GM18499 (cell line): ENCODE data around the gene TSHZ1.

Experiments
- ATAC-seq: cut with Tn5 transposase; IDR thresholded peaks from one replicate; pipeline ENCODE4 v1.9.1; 2021; ENCODE audit warnings: moderate number of reproducible peaks; ENCODE audit not compliant: insufficient read depth, unreplicated experiment

The TSHZ1 gene

DNA sequence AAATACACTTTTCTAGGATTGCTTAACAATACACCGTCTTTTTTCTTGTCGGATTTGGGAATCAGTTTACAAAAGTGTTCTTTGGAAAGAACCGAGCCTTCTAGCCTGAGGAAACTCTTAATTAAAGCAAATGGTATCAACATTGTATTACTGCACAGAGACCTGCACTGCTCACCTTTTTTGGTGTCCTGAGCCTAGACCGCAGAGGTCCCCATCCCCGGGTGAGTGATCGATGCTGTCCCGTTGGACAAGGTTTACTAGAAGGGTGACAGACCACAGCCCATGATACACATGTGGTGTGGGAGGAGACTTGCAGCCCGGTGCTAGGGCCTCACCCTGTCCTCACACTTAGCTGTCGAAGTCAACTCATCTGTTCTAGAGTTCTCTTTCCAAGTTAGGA is 55.3 kb downstream of the TSHZ1 start:
- ATAC-seq = no peak

DNA sequence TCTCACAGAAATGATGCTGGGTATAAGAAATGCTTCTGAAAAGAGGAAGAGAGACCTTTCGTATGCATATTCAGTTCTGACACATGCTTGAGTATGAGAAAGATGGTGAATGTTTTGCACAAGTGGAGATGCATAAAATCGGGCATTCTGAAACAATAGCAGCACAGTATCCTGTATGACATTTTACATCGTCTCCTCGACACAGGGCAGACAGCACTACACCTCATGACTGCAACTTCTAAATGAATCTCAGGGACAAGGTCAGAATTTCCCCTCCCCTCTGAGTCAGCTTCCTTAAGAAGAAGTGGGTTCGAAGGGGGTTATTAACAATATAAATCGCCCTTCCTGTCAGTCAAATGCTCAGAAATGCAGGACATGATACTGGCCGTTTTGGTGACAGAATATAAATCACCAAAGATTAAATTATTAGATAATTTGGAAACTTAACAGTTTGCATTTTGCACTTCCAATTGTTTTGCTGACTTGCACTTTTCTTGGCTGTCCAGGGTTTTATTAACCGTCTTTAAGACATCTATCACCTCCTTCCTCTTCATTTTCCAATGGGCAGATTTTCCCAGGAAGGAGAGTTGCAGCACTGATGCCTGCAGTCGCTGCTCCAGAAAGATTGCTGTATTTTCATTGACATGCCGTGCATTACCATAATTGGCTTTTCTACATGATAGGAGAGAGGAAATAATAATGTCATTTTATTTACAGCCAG is 57.2 kb downstream of the TSHZ1 start:
- peak; percentile 95 for ATAC-seq

GRCh38 chr18:75268364-75268646 is 57.7 kb downstream of the TSHZ1 start:
- ATAC-seq = no peak

- no peak for ATAC-seq
These were observed 58.6 kb downstream of the TSHZ1 start for GRCh38 chr18:75269124-75269680.

GRCh38 chr18:75269696-75270095 is 59.1 kb downstream of the TSHZ1 start:
- ATAC-seq = no peak

- no peak for ATAC-seq
These were observed 61.4 kb downstream of the TSHZ1 start for GRCh38 chr18:75271952-75272351.

DNA sequence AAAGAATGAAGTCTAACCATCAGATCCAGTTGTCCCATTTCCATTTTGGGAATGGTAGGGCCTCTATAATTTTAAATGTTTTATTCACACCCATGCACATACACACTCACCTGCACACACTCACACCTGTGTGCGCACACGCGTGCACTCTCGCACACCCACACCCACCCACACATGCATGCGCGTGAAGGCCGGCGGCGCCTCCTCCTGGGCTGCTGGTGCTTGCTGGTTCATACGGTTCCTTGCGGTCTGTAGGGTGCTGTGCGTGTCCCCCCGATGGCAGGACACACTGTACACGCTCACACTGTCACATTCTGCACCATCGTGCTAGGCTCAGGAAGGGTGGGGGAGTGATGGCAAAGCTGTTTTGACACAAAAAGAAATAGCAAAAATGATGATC is 63.2 kb downstream of the TSHZ1 start:
- no peak for ATAC-seq

GRCh38 chr18:75275226-75275625 is 64.6 kb downstream of the TSHZ1 start:
- no peak for ATAC-seq

DNA sequence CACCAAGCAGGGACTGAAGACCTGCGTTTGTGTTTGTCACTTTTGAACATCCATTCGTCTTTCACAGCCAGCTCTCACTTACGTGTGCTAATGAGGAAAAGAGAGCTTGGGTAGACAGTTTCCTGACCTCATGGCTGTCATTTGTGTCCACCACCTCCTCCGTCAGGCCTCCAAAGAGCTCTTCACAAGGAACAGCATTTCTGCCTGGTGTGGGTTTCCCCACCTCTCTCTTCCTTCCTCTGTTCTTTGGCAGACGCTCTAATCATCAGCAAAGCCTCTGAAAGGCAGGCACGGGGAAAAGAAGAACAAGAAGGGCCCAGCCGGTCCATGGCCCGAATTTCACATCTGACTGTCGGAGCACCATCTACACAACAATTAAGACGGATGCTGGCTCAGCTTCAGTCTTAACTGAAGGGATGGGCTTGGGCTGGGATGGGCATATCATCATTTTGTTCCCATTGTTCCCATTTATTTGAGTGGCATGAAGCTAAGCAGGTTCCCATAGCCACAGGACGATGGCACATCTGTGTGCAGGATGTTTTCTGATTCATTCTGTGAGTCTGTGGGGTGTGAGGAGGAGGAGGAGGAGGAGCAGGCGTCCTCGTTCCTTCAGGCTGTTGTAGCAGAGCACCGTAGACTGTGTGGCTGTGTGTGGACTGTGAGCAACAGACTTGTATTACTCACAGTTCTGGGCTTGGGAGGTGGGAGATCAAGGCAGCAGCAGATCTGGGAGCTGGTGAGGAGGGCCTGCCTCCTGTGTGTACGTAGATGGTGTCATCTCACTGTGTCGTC is 66.4 kb downstream of the TSHZ1 start:
- no peak for ATAC-seq

GRCh38 chr18:75277610-75277928 is 67.0 kb downstream of the TSHZ1 start:
- ATAC-seq = no peak

GRCh38 chr18:75279381-75279780 is 68.8 kb downstream of the TSHZ1 start:
- no peak for ATAC-seq

DNA sequence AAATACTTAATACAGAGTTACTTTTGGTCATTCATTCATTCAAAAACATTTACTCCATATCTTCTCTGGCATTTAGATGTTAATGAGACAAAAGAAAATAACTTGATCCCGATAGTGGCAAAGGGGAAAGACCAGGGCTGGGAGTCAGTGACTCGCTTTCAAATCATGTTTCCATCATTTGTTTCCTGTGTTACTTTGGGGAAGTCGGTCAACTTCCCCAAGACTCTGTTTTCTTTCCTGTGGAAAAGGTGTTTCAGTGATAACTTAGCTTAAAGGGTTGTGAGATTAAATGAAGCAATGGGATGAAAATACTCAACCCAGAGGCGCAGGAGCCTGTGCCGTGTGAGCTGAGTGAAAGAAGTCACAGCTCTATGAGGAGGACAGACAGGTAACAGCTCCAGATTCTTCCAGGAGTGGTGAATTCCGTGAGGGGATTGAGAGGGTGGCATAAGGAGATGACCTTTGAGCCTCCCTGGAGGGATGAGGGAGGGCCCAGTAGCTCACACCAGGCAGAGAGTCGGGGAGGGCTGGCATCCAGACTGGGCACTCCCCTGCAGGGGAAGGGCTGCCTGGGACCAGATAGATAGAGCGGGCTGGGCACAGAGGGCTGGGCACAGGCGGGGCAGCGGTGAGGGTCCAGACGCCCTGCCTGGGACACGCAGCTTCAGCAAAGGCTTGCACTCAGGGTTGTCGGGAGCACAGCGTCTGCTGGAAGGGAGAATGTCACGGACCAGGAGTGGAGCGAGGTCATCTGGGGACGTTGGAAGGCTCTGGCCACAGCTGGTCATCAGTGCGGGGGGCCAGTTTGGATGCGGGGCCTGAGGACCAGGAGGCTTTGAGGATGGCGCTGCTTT is 70.1 kb downstream of the TSHZ1 start:
- no peak for ATAC-seq

GRCh38 chr18:75282746-75283145 is 72.1 kb downstream of the TSHZ1 start:
- ATAC-seq = no peak

- no peak for ATAC-seq
These were observed 73.1 kb downstream of the TSHZ1 start for GRCh38 chr18:75283731-75284130.

DNA sequence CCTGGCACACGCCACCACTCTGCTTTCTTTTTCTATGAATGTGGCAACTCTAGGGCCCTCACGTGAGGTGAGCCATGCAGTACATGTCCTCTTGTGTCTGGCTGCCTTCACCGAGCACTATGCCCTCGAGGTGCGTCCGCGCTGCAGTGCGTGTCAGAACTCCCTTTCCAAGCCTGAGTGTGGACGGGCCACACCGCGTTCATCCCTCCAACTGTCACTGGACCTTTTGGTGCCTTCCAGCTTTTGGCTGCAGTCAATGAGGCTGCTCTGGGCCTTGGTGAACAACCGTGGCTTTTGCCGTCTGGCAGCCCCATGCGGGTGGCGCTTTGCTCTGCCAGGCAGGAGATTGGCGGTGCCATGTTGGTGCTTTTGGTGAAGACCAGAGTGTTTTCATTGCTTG is 74.0 kb downstream of the TSHZ1 start:
- no peak for ATAC-seq

- no peak for ATAC-seq
These were observed 75.3 kb downstream of the TSHZ1 start for GRCh38 chr18:75285876-75286275.

DNA sequence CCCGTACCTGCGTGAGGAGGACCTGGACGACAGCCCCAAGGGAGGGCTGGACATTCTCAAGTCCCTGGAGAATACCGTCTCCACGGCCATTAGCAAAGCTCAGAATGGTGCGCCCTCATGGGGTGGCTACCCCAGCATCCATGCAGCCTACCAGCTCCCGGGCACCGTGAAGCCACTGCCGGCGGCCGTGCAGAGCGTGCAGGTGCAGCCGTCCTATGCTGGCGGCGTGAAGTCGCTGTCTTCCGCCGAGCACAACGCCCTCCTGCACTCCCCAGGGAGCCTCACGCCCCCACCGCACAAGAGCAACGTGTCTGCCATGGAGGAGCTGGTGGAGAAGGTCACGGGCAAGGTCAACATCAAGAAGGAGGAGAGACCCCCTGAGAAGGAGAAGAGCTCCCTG is 76.4 kb downstream of the TSHZ1 start:
- no peak for ATAC-seq

DNA sequence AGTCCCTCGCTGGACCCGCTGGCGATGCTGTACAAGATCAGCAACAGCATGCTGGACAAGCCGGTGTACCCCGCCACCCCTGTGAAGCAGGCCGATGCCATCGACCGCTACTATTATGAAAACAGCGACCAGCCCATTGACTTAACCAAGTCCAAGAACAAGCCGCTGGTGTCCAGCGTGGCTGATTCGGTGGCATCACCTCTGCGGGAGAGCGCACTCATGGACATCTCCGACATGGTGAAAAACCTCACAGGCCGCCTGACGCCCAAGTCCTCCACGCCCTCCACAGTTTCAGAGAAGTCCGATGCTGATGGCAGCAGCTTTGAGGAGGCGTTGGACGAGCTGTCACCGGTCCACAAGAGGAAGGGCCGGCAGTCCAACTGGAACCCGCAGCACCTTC is 77.1 kb downstream of the TSHZ1 start:
- no peak for ATAC-seq

GRCh38 chr18:75289761-75290160 is 79.2 kb downstream of the TSHZ1 start:
- ATAC-seq = no peak

GRCh38 chr18:75290737-75291358 is 80.3 kb downstream of the TSHZ1 start:
- no peak for ATAC-seq

- no peak for ATAC-seq
These were observed 80.9 kb downstream of the TSHZ1 start for GRCh38 chr18:75291460-75291859.
